Mammary epithelial cell (primary cell): ENCODE data around the gene P4HTM.

Experiments
- CTCF ChIP-seq, 2 donors: IDR thresholded peaks in 1 of 2; conservative IDR thresholded peaks in 1 of 2; 2 replicates each; pipeline ENCODE4 v1.5.1; 2011 to 2012; ENCODE audit warnings: inconsistent platforms in 2 of 2, low read length in 2 of 2, mild to moderate bottlenecking in 2 of 2, control low read depth in 1 of 2, low read depth in 1 of 2; ENCODE audit not compliant: insufficient read depth in 1 of 2; ENCODE audit errors: extremely low read depth in 1 of 2
- EZH2 ChIP-seq: IDR thresholded peaks from 2 replicates; pipeline ENCODE4 v1.6.1; 2012; ENCODE audit warnings: low read length, inconsistent platforms, borderline replicate concordance

- TF ChIP-seq CTCF (conservative IDR thresholded peaks at IDR 0.05 in 1 of 2, IDR thresholded peaks at IDR 0.05 in 1 of 2; ENCODE audit: extremely low read depth in 1 of 2, insufficient read depth in 1 of 2, low read depth in 1 of 2, low read length in 2 of 2) (no peak), EZH2 (no peak)
These were observed 8.0 kb upstream of the P4HTM start for GRCh38 chr3:48982016-48982415.
